HG02870 (cell line): ENCODE measurements around the gene MARK2.
"Not testable (repeated sequence)": the region's sequence is repeated elsewhere in the genome, so short reads cannot be mapped to it uniquely, and the experiment has no call there.

Experiments used
- ATAC-seq: cut with Tn5 transposase; IDR thresholded peaks from one replicate; pipeline ENCODE4 v1.9.1; 2021; ENCODE audit warnings: mild to moderate bottlenecking, moderate library complexity; ENCODE audit not compliant: unreplicated experiment

Gene MARK2

DNA sequence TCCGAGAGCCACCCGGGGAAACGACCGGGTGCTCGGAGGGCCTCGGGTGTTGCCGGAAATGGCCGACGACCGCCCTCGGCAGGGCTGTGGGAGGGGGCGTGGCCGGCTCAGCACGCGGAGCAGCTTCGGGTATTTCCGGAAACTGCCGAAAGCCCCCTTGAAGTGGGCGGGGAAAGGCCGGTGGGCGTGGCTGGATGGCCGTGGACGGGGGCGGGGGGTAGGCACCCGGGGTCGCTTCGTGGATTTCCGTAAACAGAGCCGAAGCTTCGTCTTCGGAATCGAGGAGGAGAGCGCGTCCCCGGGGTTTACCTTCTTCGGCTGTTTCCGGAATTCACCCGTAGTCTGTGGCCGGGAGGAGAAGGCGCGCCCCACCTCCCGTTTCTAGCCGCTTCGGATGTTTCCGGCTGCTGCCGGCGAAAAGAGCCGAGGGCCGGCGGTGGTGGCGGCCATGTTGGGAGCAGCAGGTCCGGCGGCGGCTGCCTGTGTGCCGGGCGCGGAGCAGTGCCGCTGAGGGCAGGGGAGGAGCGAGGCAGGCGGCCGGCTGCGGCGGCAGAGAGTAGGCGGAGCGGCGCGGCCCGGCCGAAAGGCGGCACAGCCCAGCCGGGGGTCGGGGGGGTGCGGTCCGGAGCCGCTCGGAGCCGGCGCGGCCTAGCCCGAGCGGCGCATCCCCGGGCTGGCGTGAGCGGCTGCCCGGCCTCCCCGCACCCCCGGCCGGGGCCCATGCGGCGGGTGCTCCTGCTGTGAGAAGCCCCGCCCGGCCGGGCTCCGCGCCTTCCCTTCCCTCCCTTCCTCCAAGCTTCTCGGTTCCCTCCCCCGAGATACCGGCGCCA lies at the start of gene MARK2:
Gene MARK2 (plus strand): TSS at position 433 of the 830 bp plus-strand sequence. CDS start 397 bp downstream, at position 830.
- peak; percentile 71 for ATAC-seq

DNA sequence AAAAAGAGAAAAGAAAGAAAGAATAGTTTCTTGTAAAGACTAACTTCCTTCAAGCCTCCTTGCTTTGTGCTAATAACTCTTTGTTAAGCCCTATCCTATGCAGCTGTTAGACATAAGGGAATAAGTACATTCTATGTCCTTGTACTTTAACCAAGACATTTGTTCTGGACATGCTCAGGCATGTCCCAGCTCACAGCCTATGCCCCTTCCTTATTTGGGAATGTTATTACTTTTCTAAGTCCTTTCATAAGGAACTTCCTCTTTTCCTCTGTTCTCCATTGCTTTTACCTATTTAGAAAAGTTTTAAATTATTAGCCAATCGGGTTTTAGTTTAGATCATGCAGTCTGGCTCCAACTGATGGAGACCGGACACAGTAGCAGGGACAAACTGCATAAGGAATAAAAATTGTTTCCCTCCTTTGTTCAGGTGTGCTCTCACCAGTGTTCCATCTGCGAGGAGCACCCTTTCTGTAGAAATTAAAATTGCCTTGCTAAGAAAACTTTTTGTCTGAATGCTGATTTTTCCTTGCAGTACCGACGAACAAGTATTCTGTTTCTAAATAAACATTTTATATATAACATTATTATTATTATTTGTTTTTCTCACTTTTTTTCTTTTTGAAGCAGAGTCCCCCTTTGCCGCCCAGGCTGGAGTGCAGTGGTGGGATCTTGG lies 47.3 kb upstream of the MARK2 start:
- ATAC-seq = no peak

DNA sequence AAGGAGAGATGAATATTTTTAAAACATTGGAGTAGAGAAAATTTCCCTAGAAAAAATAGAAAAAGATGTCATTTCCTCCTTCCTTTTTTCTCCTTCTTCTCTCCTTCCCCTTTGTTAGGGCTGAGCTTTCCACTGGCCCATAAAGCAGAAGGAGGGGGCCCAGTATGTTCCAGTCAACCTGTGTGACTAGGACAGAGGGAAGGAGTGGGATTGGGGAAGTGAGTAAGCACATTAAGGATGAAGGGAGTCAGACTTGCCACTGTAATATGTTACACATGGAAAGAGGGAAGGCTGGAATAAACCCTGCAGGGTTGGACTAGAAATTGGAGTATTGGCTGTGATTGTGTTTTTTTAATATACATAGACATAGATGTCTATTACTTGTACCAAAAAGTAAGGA lies 45.7 kb upstream of the MARK2 start:
- ATAC-seq = no peak

DNA sequence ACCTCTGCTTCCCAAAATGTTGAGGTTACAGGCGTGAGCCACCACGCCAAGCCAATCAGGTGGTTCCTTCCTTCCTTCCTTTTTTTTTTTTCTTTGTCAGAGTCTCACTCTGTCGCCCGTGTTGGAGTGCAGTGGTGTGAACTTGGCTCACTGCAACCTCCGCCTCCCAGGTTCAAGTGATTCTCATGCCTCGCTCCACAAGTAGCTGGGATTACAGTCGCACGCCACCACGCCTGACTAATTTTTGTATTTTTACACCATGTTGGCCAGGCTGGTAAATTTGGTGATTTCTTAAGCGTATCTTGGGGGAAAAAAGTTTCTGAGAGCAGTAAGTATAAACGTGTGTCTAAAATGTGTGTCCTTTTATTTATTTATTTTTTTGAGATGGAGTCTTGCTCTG lies 43.8 kb upstream of the MARK2 start:
- no peak for ATAC-seq

DNA sequence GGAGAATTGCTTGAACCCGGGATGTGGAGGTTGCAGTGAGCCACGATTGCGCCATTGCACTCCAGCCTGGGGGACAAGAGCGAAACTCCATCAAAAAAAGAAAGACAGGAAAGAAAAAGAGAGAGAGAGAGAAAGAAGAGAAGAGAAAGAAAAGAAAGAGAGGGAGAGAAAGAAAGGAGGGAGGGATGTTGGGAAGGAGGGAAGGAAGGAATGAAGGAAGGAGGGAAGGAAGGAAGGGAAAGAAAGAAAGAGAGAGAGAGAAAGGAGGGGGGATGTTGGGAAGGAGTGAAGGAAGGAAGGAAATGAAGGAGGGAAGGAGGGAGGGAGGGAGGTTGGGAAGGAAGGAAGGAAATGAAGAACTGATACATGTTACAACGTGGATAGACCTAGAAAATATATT lies 38.0 kb upstream of the MARK2 start:
- ATAC-seq = no peak

DNA sequence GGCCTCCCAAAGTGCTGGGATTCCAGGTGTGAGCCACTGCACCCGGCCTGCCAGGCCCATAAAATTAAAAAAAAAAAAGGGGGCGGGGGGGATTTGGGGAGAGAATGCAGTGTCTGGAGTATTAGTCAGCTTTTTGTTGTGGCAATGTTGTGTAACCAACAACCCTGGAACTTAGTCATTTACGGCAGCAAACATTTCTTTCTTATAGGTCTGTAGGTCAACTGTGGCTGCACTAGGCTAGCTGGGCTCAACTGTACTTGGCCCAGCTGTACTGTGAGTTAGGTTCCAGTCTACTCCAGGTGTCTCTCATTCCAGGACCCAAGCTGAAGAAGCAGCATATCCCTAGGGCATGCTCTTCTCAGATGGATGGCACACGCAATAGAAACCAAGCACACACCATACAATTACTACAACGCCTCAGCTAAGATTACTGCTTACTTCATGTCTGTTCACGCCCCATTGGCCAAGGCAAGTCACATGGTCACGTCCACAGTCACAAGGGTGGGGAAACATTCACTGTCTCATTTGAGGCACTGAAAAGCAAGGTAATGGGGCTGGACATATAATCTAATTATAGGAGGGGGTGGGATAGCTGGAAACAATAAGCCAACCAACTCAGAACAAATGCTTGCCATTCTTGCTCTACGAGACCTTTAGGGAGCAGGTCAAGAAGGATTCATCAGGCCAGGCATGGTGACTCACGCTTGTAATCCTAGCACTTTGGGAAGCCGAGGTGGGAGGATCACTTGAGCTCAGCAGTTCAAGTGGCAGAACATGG lies 36.1 kb upstream of the MARK2 start:
- no peak for ATAC-seq

DNA sequence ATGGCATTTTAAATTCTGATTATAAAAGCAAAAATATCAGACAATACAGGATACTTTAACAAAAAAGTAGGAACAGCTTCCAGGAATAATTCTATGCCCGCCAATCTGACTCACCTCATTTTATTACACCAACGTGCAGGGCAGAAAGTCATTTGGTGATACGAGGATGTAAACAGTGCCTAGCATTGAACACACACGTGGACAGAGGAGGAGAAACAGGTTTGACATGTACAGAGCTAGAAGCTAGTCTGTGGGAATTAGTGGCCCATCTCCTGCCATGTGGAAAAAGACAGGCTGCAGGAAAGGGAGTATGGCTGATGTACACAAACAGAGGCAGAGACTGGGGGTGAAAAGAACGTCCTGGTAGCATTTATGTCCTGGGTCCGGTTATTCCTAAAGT lies 34.7 kb upstream of the MARK2 start:
- ATAC-seq = no peak

DNA sequence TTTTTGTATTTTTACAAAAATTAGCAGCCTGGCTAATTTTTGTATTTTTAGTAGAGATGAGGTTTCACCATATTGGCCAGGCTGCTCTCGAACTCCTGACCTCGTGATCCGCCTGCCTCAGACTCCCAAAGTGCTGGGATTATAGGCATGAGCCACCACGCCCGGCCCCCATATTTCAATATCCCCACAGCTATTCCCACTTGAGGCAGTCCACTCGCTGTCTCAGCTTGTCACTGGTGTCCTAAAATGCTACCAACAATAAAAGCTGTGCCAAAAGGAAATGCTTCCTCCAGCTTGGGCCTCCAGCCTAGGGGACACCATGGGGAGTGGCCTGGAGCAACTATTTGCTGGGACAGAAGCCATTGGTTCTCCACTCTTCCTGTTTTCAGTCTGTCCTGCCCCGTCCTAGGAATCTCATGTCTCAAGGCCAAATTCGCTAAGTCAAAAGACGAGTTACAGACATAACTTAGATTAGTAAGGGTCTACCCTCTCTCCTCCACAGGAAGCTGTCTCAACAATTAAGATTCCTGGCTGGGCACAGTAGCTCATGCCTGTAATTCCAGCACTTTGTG lies 33.0 kb upstream of the MARK2 start:
- ATAC-seq = no peak

DNA sequence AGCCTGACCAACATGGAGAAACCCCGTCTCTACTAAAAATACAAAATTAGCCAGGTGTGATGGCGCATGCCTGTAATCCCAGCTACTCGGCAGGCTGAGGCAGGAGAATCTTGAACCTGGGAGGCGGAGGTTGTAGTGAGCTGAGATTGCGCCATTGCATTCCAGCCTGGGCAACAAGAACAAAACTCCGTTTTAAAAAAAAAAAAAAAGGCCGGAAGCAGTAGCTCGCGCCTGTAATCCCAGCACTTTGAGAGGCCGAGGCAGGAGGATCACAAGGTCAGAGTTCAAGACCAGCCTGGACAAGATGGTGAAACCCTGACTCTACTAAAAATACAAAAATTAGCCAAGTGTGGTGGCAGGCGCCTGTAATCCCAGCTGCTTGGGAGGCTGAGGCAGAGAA lies 28.5 kb upstream of the MARK2 start:
- not testable (repeated sequence) for ATAC-seq

DNA sequence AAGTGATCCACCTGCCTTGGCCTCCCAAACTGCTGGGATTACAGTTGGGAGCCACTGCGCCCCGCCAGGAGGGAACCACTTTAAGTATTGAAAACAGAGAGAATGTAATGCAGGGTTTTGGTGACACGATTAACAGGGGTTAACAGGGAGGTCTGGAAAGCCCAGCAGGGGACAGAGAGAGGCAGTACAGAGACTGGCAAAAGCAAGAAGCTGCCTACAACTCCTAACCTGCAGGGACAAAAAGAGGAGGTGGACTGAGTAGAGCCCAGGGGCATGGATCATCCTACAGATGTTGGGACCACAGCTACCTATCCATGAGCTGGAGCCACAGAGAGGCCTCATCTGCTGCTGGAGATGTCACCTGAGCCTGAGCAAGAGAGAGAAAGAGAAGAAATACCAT lies 27.4 kb upstream of the MARK2 start:
- no peak for ATAC-seq

DNA sequence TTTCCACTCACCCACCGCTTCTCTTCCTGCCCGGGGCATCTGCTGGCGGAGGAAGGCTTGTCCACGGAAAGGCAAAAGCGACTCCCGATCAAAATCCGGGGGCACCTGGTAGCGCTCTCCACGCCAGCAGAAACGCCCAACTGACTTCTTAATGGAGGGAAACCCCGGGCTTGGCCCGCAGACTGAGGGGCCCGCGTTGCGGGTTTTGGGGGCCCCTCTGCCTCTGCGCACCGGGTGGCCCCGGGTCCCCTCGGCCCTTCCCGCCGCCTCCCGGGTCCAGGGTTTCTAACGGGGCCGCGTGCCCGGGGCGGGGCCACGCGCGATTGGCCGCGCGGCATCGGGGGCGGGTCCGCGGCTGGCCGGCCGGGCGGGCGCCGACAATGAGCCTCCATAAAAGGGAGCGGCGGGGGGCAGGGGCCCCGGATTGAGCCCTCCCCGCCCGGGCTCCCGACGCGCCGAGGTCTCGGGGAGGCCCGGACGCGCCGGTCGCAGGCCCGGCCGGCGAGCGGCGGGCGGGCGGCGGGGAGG lies 25.8 kb upstream of the MARK2 start, which contains the start of gene SPINDOC:
Gene SPINDOC (plus strand): TSS at position 422 of the 528 bp plus-strand sequence. CDS start 231 bp downstream, outside the sequence.
- ATAC-seq = peak; percentile 69

DNA sequence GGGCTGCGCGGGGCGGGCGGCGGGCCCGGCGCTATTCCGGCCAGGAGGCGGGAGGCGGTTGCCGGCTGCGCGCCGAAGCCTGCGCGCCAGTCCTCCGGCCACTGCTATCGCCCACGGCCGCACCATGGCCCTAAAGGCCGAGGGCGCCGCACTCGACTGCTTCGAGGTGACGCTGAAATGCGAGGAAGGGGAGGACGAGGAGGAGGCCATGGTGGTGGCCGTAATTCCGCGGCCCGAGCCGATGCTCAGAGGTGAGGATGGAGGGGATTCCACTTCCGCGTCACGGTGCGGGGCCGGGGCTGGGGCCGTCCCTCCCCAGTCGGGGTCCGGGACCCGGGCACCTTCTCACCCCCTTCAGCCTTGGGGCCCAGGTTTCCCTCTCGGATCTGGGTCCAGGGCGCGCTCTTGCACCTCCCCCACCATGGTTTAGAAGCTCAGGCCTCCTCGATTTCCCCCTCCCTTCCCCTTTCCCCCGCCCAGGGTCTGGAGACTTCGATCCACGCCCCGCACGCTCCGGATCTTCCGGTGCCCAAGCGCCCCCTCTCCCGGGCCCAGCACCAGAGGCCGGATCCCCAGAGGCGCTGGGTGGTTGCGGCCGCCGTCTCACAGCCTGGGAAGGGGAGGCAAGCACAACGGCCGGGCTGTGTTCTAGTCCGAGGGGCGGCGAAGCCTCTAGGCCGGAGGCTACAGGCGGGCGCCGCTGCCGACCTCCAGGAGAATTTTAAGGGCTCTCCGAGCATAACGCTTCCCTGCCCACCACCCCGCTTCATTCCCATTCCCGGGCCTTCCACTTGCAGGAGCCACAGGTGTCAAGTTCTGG lies 25.1 kb upstream of the MARK2 start:
- ATAC-seq = peak; percentile 34

DNA sequence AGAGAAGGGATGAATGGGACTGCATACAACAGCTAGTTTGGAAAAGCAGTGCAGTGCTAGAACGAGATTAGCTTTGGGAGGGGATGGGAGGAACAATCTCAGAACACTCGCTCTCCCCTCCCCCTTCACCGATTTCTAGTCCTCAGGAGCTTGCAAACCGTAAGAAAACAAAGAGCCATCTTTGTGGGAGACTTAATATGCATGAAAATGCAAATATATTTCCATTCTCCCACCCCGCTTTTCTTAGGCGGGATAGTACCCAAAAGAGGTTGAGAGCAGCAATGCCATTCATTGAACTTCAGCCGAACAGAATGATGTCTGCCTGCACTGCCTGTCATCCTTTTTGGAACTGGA lies 24.6 kb upstream of the MARK2 start:
- peak; percentile 14 for ATAC-seq

DNA sequence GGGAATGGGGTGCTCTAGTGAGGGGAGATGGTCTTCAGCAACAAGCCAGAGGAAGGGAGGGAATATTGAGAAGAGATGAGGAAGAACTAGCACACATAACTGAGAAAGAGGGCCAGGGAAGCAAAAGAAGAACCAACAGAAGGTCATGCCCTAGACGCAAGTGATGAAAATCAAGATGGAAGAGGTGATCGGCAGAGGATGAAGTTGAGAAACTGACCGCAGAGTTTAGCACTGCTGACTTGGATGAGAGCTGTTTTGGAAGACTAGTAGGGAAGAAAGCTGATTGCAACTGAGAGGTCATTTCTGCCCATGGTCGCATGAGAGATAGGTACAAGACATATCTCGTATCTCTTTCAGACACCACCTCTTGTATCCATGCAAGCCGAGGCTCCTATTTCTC lies 22.7 kb upstream of the MARK2 start:
- no peak for ATAC-seq

DNA sequence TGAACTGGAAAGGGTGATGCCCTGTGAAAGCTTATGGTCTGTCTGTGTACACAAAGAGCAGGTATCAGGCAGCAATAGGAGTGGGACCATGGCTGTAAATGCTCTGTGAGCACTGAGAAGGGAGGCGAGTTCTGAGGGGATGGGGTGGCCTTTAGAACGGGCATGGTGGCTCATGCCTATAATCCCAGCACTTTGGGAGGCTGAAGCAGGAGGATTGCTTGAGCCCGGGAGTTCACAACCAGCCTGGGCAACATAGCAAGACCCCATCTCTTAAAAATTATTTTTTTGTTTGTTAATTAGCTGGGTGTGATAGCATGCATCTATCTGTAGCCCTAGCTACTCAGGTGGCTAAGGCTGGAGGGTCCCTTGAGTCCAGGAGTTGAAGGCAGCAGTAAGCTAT lies 22.2 kb upstream of the MARK2 start:
- ATAC-seq = no peak

DNA sequence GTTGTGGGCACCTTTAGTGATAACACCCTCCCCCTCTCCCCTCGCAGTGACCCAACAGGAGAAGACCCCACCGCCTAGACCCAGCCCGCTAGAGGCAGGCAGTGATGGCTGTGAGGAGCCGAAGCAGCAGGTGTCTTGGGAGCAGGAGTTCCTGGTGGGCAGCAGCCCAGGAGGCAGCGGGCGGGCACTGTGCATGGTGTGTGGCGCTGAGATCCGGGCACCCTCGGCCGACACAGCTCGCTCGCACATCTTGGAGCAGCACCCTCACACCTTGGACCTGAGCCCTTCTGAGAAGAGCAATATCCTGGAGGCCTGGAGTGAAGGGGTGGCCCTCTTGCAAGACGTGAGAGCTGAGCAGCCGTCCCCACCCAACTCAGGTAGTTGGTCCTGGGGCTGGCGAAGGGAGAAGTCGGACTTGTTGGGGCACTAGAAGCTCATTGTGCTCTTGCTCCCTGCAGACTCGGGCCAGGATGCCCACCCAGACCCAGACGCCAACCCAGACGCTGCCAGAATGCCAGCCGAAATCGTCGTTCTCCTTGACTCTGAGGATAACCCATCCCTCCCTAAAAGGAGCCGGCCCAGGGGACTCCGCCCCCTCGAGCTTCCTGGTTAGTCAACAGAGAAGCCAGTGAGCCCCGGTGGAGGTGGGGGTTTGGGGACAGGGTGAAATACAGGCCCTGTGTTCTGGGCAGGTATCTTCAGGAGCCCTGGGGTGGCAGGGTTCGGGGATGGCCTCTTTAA lies 21.0 kb upstream of the MARK2 start:
- no peak for ATAC-seq

DNA sequence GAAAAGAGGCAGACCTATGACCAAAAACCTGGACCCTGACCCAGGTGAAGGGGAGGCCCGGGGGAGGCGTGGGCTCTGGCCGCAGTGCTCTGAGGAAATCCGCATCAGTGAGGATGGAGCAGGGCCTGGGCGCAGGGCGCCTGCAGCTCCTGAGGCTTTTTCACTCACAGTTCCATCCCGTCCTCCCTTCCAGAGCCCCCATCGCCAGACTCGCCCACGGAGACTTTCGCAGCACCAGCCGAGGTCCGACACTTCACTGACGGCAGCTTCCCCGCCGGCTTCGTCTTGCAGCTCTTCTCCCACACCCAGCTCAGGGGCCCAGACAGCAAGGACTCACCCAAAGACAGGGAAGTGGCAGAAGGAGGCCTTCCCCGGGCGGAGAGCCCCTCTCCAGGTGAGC lies 20.3 kb upstream of the MARK2 start:
- ATAC-seq = no peak

DNA sequence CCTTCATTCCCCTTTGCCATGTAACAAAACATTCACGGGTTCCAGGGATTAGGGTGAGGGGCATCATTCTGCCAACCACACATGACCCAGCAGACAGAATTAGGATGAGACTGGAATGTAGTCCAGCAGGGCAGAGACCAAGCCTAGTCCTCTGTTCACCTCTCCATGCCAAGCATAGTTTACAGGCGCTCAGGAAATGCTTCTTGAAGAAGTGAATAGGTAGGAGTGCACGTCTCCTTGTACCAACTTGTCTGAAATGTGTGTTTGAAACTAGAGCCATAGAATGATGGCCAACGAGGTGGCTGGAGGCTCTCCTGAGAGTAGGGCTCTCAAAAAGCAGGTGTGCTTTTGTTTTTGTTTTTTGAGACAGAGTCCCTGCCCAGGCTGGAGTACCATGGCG lies 17.5 kb upstream of the MARK2 start:
- ATAC-seq = no peak

DNA sequence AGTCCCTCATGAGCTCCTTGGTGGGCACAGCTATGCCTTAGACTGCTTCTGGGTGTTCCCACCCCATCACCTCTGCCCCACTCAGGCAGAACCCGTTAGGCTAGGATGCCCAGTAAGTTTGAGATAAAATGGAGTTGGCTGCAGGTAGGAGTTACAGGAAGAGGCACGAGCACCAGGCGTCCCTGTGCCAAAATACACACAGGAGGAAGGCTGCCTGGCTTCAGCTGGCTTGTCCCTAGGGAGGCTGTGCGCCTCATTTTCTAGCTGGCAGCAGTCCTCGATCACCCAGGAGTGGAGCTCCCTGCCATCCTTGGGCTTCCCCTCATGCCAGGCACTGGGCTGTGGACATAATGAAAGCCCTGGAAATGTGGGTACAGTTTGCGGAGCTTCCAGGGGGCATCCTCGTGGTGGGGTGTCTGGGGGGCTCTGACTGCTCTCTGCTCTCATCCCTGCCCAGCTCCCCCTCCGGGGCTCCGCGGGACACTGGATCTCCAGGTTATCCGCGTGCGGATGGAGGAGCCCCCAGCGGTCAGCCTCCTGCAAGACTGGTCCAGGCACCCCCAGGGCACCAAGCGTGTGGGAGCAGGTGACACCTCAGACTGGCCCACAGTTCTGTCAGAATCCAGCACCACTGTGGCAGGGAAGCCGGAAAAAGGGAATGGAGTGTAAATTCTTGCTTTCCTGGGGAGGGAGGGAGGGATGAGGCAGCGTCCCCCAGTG lies 12.3 kb upstream of the MARK2 start:
- no peak for ATAC-seq
